ENCODE data around the gene SH3RF1. TPM values are rescaled to one million over a fixed set of nuclear protein-coding genes. Genes with fewer than 3 reads are reported as not detected.
"Not testable (repeated sequence)": the region's sequence is repeated elsewhere in the genome, so short reads cannot be mapped to it uniquely, and the experiment has no call there.

The SH3RF1 gene
- total RNA-seq, 1 donor = 41.9 TPM

GRCh38 chr4:169286562-169287301 lies 16.0 kb upstream of the SH3RF1 start:
- DNase-seq (ENCODE audit: low read depth) = peak; percentile 22
- TF ChIP-seq CTCF (IDR thresholded peaks at IDR 0.05; ENCODE audit: insufficient read depth, low read depth, low read length) = peak; percentile 21
- no peak overlapping the region for H3K4me3 ChIP-seq (ENCODE audit: low read depth, low read length)

- no peak for TF ChIP-seq CTCF (IDR thresholded peaks at IDR 0.05; ENCODE audit: insufficient read depth, low read depth, low read length)
- peak; percentile 69 for DNase-seq (ENCODE audit: low read depth)
- H3K4me3 ChIP-seq (ENCODE audit: low read depth, low read length) = no peak overlapping the region
These were observed 12.4 kb upstream of the SH3RF1 start for GRCh38 chr4:169283114-169283509.

GRCh38 chr4:169282429-169283113 lies 11.8 kb upstream of the SH3RF1 start:
- no peak overlapping the region for H3K4me3 ChIP-seq (ENCODE audit: low read depth, low read length)
- no peak for TF ChIP-seq CTCF (IDR thresholded peaks at IDR 0.05; ENCODE audit: insufficient read depth, low read depth, low read length)
- DNase-seq (ENCODE audit: low read depth) = no peak

- no peak for TF ChIP-seq CTCF (IDR thresholded peaks at IDR 0.05; ENCODE audit: insufficient read depth, low read depth, low read length)
- DNase-seq (ENCODE audit: low read depth) = no peak
- H3K4me3 ChIP-seq (ENCODE audit: low read depth, low read length) = no peak overlapping the region
These were observed 8.4 kb upstream of the SH3RF1 start for GRCh38 chr4:169279108-169279507.

- no peak for DNase-seq (ENCODE audit: low read depth)
- TF ChIP-seq CTCF (IDR thresholded peaks at IDR 0.05; ENCODE audit: insufficient read depth, low read depth, low read length) = no peak
- no peak overlapping the region for H3K4me3 ChIP-seq (ENCODE audit: low read depth, low read length)
These were observed 7.9 kb upstream of the SH3RF1 start for GRCh38 chr4:169278624-169279023.

- DNase-seq (ENCODE audit: low read depth); H3K4me3 ChIP-seq (ENCODE audit: low read depth, low read length): not testable (repeated sequence)
These were observed 7.1 kb upstream of the SH3RF1 start for GRCh38 chr4:169277838-169278237.

GRCh38 chr4:169275180-169275579 lies 4.4 kb upstream of the SH3RF1 start:
- peak; percentile 79 for DNase-seq (ENCODE audit: low read depth)
- no peak for TF ChIP-seq CTCF (IDR thresholded peaks at IDR 0.05; ENCODE audit: insufficient read depth, low read depth, low read length)
- H3K4me3 ChIP-seq (ENCODE audit: low read depth, low read length) = no peak overlapping the region
